ENCODE results near the gene SYNE3.

Gene SYNE3

GRCh38 chr14:95500201-95500681 lies 16.2 kb downstream of the SYNE3 start:
- no peaks in the 10 kb centered on the region for H3K4me1 ChIP-seq
- no peaks in the 10 kb centered on the region for H3K36me3 ChIP-seq (replicated peaks)
- in situ Hi-C loops (cut with MboI; ENCODE audit: low sequenced_read_pairs): no loop called here
- no peak overlapping the region for H3K4me3 ChIP-seq
- no peaks in the 10 kb centered on the region for H3K9me3 ChIP-seq
- H3K27me3 ChIP-seq (ENCODE audit: low read depth): no peaks in the 10 kb centered on the region
- DNase-seq (ENCODE audit: low spot score in 2 of 2): no peak

DNA sequence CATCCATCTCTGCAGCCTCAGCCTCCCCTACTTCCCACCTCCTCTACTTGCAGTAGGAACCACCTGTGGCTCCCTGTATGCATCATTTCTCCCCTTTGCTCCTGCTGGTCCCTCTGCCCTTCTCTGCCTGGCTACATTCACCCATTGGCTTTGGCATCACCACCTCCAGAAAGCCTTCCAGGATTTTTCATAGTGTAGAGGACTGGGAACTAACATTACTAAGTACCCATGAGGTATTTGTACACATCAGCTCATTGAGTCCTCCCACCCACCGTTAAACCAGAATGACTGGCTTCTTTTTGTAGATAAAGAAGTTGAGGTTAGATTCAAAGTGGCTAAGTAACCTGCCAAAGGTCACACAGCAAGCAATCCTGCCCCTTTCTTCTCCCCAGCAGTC lies 17.1 kb downstream of the SYNE3 start:
- in situ Hi-C loops (cut with MboI; ENCODE audit: low sequenced_read_pairs): no loop called here

DNA sequence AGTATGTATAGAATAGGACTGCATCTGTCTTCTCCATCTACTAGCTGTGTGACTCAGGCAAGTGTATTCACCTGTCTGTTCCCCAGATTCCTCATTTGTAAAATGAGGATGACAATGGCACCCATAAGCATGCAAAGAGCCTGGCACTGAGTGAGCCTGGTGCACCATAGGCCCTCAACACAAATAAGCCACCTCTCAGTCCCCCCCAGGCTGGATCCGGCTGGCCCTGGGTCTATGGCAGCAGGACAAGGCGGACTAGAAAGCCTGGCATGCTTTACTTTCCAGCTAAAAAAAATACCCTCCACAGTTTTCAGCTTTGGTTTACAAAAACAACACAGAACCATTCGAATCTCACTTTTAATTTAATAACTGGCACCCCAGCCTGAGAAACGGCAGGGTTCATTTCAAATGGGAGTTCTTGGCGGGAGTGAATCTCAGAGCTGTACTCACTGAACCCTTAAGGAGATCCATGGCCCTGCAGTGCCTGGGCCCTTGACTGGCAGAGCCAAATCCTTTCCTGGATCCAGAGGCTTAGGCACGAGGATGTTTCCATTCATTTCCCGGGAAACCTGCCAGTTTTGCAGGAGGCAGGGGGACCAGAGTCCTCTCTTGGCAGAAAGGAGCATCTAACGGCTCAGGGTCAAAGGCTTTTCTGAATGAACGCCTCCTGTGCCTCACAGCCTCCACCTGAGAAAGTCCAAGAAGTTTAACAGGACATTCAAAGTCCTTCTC lies 17.7 kb downstream of the SYNE3 start:
- Histone ChIP-seq H3K4me1 (no peaks in the 10 kb centered on the region), H3K4me3 (no peak overlapping the region), H3K36me3 (replicated peaks) (no peaks in the 10 kb centered on the region), H3K27me3 (ENCODE audit: low read depth) (no peaks in the 10 kb centered on the region), H3K9me3 (no peaks in the 10 kb centered on the region)
- in situ Hi-C loops (cut with MboI; ENCODE audit: low sequenced_read_pairs): no loop called here
- DNase-seq (ENCODE audit: low spot score in 2 of 2): no peak

More for the DNA sequence above, 17.1 kb downstream of the SYNE3 start:
- no peak for DNase-seq (ENCODE audit: low spot score in 2 of 2)
- Histone ChIP-seq H3K9me3 (no peaks in the 10 kb centered on the region), H3K36me3 (replicated peaks) (no peaks in the 10 kb centered on the region), H3K4me1 (no peaks in the 10 kb centered on the region), H3K4me3 (no peak overlapping the region), H3K27me3 (ENCODE audit: low read depth) (no peaks in the 10 kb centered on the region)

DNA sequence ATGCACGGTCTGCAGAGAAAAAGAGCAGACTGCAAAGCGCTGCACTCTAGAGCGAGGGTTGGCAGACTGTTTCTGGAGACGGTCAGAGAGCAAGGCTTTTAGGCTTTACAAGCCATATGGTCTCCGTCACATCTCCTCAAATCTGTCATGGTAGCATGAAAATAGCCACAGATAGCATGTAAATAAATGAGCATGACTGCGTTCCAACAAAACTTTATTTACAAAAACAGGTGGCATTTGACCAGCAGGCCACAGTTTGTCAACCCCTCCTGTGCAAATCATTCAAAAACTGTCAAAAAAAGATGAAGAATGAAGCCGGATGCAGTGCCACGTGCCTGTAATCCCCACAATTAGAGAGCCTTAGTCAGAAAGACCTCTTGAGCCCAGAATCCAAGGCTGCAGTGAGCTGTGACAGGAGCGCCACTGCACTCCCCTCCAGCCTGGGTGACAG lies 18.9 kb downstream of the SYNE3 start:
- H3K27me3 ChIP-seq (ENCODE audit: low read depth): no peaks in the 10 kb centered on the region
- no peaks in the 10 kb centered on the region for H3K9me3 ChIP-seq
- in situ Hi-C loops (cut with MboI; ENCODE audit: low sequenced_read_pairs): no loop called here
- no peak for DNase-seq (ENCODE audit: low spot score in 2 of 2)
- no peak overlapping the region for H3K4me3 ChIP-seq
- no peaks in the 10 kb centered on the region for H3K36me3 ChIP-seq (replicated peaks)
- H3K4me1 ChIP-seq: no peaks in the 10 kb centered on the region

DNA sequence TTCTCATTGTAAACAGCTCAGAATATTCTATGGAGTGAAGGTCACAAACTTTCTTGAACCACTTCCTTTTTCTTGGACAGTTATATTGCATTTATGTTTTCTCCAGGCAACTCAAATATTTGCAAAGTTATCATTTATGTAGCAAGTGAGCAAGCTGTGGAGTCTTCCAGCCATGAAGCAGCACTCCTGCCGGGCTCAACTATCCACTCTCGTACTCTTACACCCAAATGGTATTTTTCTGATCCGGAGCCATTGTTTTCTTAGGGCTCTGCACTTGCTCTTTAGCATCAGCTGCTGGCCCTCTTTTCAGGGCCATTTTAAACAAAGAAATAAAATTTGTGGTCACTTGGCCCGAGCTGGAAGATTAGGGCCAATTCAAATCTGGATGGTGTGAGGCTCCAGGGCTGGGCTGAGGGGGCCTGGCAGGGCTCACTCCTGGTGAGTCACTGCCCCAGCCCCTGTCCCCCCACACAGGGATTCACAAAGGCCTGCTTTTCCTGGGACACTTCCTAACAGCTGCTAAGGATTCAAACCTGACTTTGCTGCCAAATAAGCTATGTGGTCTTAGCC lies 19.7 kb downstream of the SYNE3 start:
- Histone ChIP-seq H3K36me3 (replicated peaks) (no peaks in the 10 kb centered on the region), H3K9me3 (no peaks in the 10 kb centered on the region), H3K4me1 (no peaks in the 10 kb centered on the region), H3K4me3 (no peak overlapping the region), H3K27me3 (ENCODE audit: low read depth) (no peaks in the 10 kb centered on the region)
- DNase-seq (ENCODE audit: low spot score in 2 of 2): no peak
- in situ Hi-C loops (cut with MboI; ENCODE audit: low sequenced_read_pairs): no loop called here

DNA sequence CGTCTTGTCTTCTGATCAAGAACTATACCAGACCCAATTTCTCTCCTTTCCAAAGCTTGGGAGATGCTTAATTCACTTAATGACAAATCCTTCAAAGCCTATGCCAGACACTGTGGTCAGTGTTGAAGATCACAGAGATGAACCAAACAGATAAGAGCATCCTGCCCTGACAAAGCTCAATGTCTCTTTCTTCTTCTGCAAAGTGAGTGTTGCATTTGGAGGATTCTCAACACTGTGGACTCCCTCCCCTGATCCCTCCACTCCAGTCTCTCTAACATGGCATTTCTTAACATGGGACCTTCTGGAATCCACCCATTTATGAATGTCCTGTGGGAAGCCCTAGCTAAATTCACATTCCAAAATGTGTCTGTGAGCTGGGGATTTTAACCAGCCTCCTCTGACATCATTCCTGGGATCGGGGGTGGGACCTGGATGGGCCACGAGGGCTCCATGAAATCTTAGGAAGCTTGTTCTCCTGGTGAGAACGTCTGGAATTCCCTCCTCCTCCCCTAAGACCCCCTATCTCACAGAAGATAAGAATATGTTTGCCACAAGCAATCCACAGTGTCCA lies 20.3 kb downstream of the SYNE3 start:
- no peak overlapping the region for H3K4me3 ChIP-seq
- in situ Hi-C loops (cut with MboI; ENCODE audit: low sequenced_read_pairs): no loop called here
- H3K27me3 ChIP-seq (ENCODE audit: low read depth): no peaks in the 10 kb centered on the region
- H3K36me3 ChIP-seq (replicated peaks): no peaks in the 10 kb centered on the region
- H3K4me1 ChIP-seq: no peaks in the 10 kb centered on the region
- no peaks in the 10 kb centered on the region for H3K9me3 ChIP-seq
- no peak for DNase-seq (ENCODE audit: low spot score in 2 of 2)

- H3K27me3 ChIP-seq (ENCODE audit: low read depth): no peaks in the 10 kb centered on the region
- no peaks in the 10 kb centered on the region for H3K9me3 ChIP-seq
- DNase-seq (ENCODE audit: low spot score in 2 of 2): no peak
- H3K4me3 ChIP-seq: no peak overlapping the region
- no peaks in the 10 kb centered on the region for H3K36me3 ChIP-seq (replicated peaks)
- H3K4me1 ChIP-seq: no peaks in the 10 kb centered on the region
- in situ Hi-C loops (cut with MboI; ENCODE audit: low sequenced_read_pairs): no loop called here
Measured at GRCh38 chr14:95495538-95496025, 20.9 kb downstream of the SYNE3 start.

DNA sequence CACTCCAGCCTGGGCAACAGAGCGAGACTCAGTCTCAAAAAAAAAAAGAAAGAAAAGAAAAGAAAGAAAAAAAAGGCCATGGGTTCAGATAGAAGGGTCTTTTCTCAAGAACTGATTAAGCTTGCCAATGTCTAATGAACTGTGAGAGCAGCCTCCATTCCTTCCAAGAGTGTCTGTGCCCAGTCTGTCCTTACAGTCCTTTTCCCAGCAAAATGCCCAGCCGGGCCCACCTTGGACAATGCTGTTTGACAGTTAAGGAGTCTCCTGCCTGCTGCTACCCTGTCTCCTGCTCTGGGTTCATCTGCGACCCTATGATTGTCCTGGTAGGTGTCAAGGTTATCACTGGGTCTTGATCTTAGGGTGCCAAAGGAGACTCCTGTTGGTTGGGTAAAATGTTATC lies 21.4 kb downstream of the SYNE3 start:
- H3K4me1 ChIP-seq: no peaks in the 10 kb centered on the region
- H3K36me3 ChIP-seq (replicated peaks): no peaks in the 10 kb centered on the region
- no peak for DNase-seq (ENCODE audit: low spot score in 2 of 2)
- no peaks in the 10 kb centered on the region for H3K9me3 ChIP-seq
- no peak overlapping the region for H3K4me3 ChIP-seq
- in situ Hi-C loops (cut with MboI; ENCODE audit: low sequenced_read_pairs): no loop called here
- H3K27me3 ChIP-seq (ENCODE audit: low read depth): no peaks in the 10 kb centered on the region

DNA sequence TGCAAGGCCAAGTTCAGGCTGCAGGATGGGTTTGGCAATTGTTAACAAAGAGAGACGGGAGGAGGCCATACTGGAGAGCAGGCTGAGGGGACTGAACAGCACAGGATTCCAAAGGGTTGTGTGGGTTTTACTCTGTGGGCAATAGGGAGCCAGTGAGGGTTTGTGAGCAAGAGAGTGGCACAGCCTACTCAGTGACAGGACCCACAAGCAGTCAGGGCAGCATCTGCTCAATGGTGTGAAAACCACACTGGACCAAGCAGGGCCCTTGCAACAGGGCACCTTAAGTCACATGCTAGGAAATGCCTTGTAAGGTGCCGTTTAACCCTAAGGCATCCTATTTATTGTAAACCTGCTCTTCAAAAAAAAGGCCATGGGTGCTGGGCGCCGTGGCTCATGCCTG lies 22.0 kb downstream of the SYNE3 start:
- Histone ChIP-seq H3K27me3 (ENCODE audit: low read depth) (no peaks in the 10 kb centered on the region), H3K9me3 (no peaks in the 10 kb centered on the region), H3K4me1 (no peaks in the 10 kb centered on the region), H3K4me3 (no peak overlapping the region), H3K36me3 (replicated peaks) (no peaks in the 10 kb centered on the region)
- DNase-seq (ENCODE audit: low spot score in 2 of 2): no peak
- in situ Hi-C loops (cut with MboI; ENCODE audit: low sequenced_read_pairs): no loop called here

DNA sequence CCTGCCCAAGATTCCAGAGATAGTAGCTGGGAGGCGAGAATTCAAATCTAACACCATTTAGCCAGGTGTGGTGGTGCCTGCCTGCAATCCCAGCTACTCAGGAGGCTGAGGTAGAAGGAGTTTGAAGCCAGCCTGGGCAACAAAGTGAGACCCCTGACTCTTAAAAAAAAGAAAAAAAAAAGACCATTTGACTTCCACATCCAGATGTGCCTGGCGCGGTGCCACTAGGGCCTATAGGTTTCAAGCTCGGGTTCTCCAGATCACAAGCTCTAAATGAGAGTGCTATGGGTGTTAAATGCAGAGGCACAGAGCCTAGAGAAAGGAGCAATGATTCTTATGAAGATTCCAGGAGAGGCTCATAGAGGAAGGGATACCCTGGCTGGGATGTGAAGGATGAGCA lies 22.5 kb downstream of the SYNE3 start:
- in situ Hi-C loops (cut with MboI; ENCODE audit: low sequenced_read_pairs): no loop called here
- H3K4me3 ChIP-seq: no peak overlapping the region
- no peak for DNase-seq (ENCODE audit: low spot score in 2 of 2)
- H3K9me3 ChIP-seq: no peaks in the 10 kb centered on the region
- H3K4me1 ChIP-seq: no peaks in the 10 kb centered on the region
- no peaks in the 10 kb centered on the region for H3K36me3 ChIP-seq (replicated peaks)
- no peaks in the 10 kb centered on the region for H3K27me3 ChIP-seq (ENCODE audit: low read depth)

GRCh38 chr14:95493503-95493902 lies 22.9 kb downstream of the SYNE3 start:
- no peak for DNase-seq (ENCODE audit: low spot score in 2 of 2)
- no peaks in the 10 kb centered on the region for H3K27me3 ChIP-seq (ENCODE audit: low read depth)
- H3K4me3 ChIP-seq: no peak overlapping the region
- in situ Hi-C loops (cut with MboI; ENCODE audit: low sequenced_read_pairs): no loop called here
- no peaks in the 10 kb centered on the region for H3K36me3 ChIP-seq (replicated peaks)
- H3K4me1 ChIP-seq: no peaks in the 10 kb centered on the region
- no peaks in the 10 kb centered on the region for H3K9me3 ChIP-seq

DNA sequence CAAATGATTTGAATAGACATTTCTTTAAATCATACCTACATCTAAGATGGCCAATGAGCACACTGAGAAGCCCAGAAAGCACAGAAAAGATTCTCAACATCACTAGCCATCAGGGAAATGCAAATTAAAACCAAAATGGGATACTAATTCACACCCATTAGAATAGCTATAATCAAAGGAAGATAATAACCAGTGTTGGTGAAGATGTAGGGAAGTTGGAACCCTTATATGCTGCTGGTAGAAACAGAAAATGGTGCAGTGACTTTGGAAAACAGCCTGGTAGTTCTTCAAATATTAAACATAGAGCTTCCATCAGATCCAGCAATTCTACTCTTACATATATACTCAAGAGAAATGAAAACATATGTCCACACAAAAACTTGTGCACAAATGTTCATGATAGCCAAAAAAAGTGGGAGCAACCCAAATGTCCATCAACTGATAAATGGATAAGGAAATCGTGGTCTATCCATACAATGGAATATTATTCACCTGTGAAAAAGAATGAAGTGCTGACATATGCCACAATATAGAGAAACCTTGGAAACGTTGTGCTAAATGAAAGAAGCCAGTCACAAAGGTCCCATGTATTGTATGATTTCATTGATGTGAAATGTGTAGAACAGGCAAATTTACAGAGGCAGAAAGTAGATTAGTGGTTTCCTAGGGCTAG lies 24.4 kb downstream of the SYNE3 start:
- no peak for DNase-seq (ENCODE audit: low spot score in 2 of 2)
- Histone ChIP-seq H3K4me1 (no peaks in the 10 kb centered on the region), H3K9me3 (no peaks in the 10 kb centered on the region), H3K4me3 (no peak overlapping the region), H3K36me3 (replicated peaks) (no peaks in the 10 kb centered on the region), H3K27me3 (ENCODE audit: low read depth) (no peaks in the 10 kb centered on the region)
- in situ Hi-C loops (cut with MboI; ENCODE audit: low sequenced_read_pairs): no loop called here

DNA sequence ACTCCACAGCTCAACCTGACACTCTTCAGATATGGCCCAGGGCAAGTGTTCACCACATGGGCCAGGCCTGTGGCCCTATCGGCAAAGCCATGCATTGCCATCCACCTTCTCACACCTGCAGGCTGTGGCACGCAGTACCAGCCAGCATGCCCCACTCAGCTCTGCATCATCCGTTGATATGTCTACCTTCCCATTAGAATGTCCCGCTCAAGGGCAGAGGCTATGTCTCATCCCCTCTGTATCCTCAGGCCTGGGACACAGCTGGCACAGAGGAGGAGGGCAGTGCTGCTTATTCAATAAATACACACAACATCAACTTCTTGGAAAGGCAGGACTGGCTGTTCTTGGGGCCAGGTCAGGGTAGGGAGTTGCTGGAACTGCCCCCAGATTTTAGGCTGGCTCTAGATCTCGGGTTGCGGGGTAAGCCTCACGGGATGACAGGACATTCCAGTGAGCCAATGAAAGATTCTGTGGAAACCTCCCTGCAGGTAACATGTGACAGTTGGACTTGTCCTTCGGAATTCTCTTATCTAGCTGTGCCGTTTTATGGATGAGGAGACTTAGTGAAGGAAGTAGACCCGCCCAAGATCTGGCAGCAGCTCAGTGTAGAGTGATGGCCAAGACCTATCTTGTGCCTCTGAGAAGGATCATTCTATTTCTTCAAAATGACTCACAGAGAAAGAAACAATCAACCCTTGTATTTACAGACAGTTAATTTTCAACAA lies 25.6 kb downstream of the SYNE3 start:
- in situ Hi-C loops (cut with MboI; ENCODE audit: low sequenced_read_pairs): no loop called here
- no peak overlapping the region for H3K4me3 ChIP-seq
- H3K9me3 ChIP-seq: no peaks in the 10 kb centered on the region
- no peaks in the 10 kb centered on the region for H3K4me1 ChIP-seq
- H3K36me3 ChIP-seq (replicated peaks): no peaks in the 10 kb centered on the region
- H3K27me3 ChIP-seq (ENCODE audit: low read depth): no peaks in the 10 kb centered on the region
- DNase-seq (ENCODE audit: low spot score in 2 of 2): no peak
